ENCODE measurements around the gene XYLT2. TPM values are rescaled to one million over a fixed set of nuclear protein-coding genes. Genes with fewer than 3 reads are reported as not detected.

XYLT2 gene
- total and polyA plus RNA-seq, 10 of the 15 experiments (the other 5 are each of a cell fraction or from before 2014, with no cell fraction given), result 0.82 to 20.6 (median 13.0) TPM

DNA sequence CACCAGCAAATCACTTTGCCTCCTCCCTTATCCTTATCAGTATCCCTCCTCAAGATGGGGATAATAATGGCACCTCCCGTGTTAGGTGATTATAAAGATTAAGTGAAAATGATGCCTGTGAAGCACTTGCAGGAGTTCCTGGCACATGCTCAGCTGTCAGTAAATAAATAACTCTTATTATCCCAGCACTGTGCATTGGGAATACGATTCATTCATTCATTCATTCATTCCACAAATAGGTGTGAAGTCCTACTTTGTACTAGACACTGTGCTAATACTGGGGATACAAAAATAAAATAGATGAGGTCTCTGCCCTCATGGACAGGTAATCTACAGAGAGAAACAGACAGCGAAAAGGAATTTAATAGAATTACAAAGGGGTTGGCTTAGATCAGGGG is 2.0 kb downstream of the XYLT2 start:
- in situ Hi-C loops (cut with MboI) (no loop called here), intact Hi-C loops (cut with micrococcal nuclease; ENCODE audit: unreplicated experiment) (loop anchor here (5.0 kb wide), 2 partner anchors 41 to 129 kb away; partner anchors contain the start of gene RSAD1)
- TF ChIP-seq, protein P1, sequence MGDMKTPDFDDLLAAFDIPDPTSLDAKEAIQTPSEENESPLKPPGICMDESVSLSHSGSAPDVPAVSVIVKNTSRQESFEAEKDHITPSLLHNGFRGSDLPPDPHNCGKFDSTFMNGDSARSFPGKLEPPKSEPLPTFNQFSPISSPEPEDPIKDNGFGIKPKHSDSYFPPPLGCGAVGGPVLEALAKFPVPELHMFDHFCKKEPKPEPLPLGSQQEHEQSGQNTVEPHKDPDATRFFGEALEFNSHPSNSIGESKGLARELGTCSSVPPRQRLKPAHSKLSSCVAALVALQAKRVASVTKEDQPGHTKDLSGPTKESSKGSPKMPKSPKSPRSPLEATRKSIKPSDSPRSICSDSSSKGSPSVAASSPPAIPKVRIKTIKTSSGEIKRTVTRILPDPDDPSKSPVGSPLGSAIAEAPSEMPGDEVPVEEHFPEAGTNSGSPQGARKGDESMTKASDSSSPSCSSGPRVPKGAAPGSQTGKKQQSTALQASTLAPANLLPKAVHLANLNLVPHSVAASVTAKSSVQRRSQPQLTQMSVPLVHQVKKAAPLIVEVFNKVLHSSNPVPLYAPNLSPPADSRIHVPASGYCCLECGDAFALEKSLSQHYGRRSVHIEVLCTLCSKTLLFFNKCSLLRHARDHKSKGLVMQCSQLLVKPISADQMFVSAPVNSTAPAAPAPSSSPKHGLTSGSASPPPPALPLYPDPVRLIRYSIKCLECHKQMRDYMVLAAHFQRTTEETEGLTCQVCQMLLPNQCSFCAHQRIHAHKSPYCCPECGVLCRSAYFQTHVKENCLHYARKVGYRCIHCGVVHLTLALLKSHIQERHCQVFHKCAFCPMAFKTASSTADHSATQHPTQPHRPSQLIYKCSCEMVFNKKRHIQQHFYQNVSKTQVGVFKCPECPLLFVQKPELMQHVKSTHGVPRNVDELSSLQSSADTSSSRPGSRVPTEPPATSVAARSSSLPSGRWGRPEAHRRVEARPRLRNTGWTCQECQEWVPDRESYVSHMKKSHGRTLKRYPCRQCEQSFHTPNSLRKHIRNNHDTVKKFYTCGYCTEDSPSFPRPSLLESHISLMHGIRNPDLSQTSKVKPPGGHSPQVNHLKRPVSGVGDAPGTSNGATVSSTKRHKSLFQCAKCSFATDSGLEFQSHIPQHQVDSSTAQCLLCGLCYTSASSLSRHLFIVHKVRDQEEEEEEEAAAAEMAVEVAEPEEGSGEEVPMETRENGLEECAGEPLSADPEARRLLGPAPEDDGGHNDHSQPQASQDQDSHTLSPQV (IDR thresholded peaks at IDR 0.05), result no peak
- TF ChIP-seq GABPA (IDR thresholded peaks at IDR 0.05; ENCODE audit: low read depth) (no peak), ZNF24 (IDR thresholded peaks at IDR 0.05) (peak; percentile 88), ZNF274 (IDR thresholded peaks at IDR 0.05; ENCODE audit: insufficient read depth, insufficient read length) (no peak)
- Histone ChIP-seq H3K4me1 (ENCODE audit: control insufficient read depth, insufficient read depth, low read length) (peaks cover 3% of the 10 kb centered on the region), H3K9ac (ENCODE audit: control insufficient read depth, insufficient read depth, low read length) (no peak overlapping the region), H4K20me1 (ENCODE audit: control insufficient read depth, insufficient read depth) (no peaks in the 10 kb centered on the region), H3K4me2 (ENCODE audit: control insufficient read depth, insufficient read depth) (no peak overlapping the region), H3K27me3 (replicated peaks in 1 of 2; ENCODE audit: control insufficient read depth in 2 of 2, insufficient read depth in 2 of 2, low read length in 1 of 2) (no peaks in the 10 kb centered on the region), H3K36me3 (ENCODE audit: control insufficient read depth in 2 of 2, insufficient read depth in 2 of 2, low read length in 1 of 2) (no peaks in the 10 kb centered on the region; a peak in 2 of 4 replicates), H3K27ac (ENCODE audit: control insufficient read depth, insufficient read depth) (no peak overlapping the region), H3K4me3 (no peak overlapping the region), H2AFZ (ENCODE audit: control insufficient read depth, low read depth, low read length) (no peak overlapping the region), H3K9me3 (replicated peaks; ENCODE audit: control insufficient read depth, insufficient read depth, low read length) (no peaks in the 10 kb centered on the region), H3K79me2 (ENCODE audit: control insufficient read depth, insufficient read depth, low read length) (peaks cover 5% of the 10 kb centered on the region)
- ChIA-PET RAD21 (ENCODE audit: unreplicated experiment) (no interaction called here), POLR2A (interaction anchor here (0.6 kb wide), 2 partner anchors 12 to 50 kb away, joined by 3 to 5 read pairs; no protein-coding TSS in a partner anchor), SMC1A (ENCODE audit: uncharacterized antibody, unreplicated experiment) (interaction anchor here (1.6 to 3.3 kb wide), 2 partner anchors 14 to 21 kb away, joined by 3 to 17 read pairs; no protein-coding TSS in a partner anchor), CTCF (interaction anchor here (1.2 to 8.0 kb wide), 2 partner anchors 14 to 39 kb away, joined by 3 to 68 read pairs; no protein-coding TSS in a partner anchor)
- no TSS peak for BruUV-seq (replicated peaks)
- DNase-seq (ENCODE audit: low read depth, low spot score) (no peak), FAIRE-seq (no peak), ATAC-seq (no peak)
- WGBS (ENCODE audit: insufficient coverage, insufficient replicate concordance, low lambda C conversion rate, missing lambda C conversion rate), result 77% methylated on average over 3 of the region's 3 CpGs

Data from GM12878 (cell line).